K562 (cell line): ENCODE measurements around the gene ELOVL5. TPM values are rescaled to one million over a fixed set of nuclear protein-coding genes. Genes with fewer than 3 reads are reported as not detected.

Experiments used
- ARID1B ChIP-seq: fragments of 450-650 bp; IDR thresholded peaks from 2 replicates; pipeline ENCODE4 v1.6.1; 2016; ENCODE audit warnings: antibody characterized with exemption, mild to moderate bottlenecking, inconsistent platforms
- CREBBP ChIP-seq: IDR thresholded peaks from one replicate; pipeline ENCODE4 v1.6.1; 2012; ENCODE audit warnings: low read depth, mild to moderate bottlenecking, control low read depth, inconsistent platforms, low read length
- KLF10 ChIP-seq: fragments of 250-450 bp; sonication (Bioruptor Pico); IDR thresholded peaks from 2 replicates; pipeline ENCODE4 v1.6.1; 2021; ENCODE audit warnings: matching md5 sums
- MAZ ChIP-seq, 2 experiments: fragments of 450-650 bp in 1 of 2; sonication (generic) in 1 of 2; formaldehyde crosslinking; IDR thresholded peaks in 1 of 2; conservative IDR thresholded peaks in 1 of 2; 2 replicates each; pipeline versions ENCODE4 v1.4.0 to v1.5.0; 2020; ENCODE audit warnings: mild to moderate bottlenecking in 1 of 2, missing genetic modification reagents in 1 of 2
- NEUROD1 ChIP-seq: fragments of 150-350 bp; IDR thresholded peaks from 2 replicates; pipeline ENCODE4 v1.6.1; 2014; ENCODE audit warnings: borderline replicate concordance, low read length, low read depth; ENCODE audit not compliant: partially characterized antibody
- ZNF311 ChIP-seq: fragments of 250-450 bp; sonication (Bioruptor Pico); IDR thresholded peaks from 2 replicates; pipeline ENCODE4 v1.4.0; 2020; ENCODE audit warnings: mild to moderate bottlenecking, moderate library complexity
- ZNF316 ChIP-seq: fragments of 450-650 bp; IDR thresholded peaks from 2 replicates; pipeline ENCODE4 v1.6.1; 2016
- ZNF764 ChIP-seq: fragments of 250-450 bp; sonication (Bioruptor Pico); IDR thresholded peaks from 2 replicates; pipeline ENCODE4 v1.4.0; 2020; ENCODE audit warnings: low read depth, mild to moderate bottlenecking, moderate library complexity
- polyA plus RNA-seq, 8 experiments: library from polyadenylated mRNA; depleted of rRNA in 4 of 8; stranded (reverse) in 5 of 8; unstranded in 3 of 8; fragments of >200 nt; fragmentation: Nextera tagmentation in 2 of 8; fragmentation: Illumina TruSeq in 1 of 8; extraction: Ambion mirVana in 2 of 8; extraction: Trizol in 1 of 8; gene quantifications; 2 replicates each; pipeline versions ENCODE4 v1.2.1 to v1.2.3, GENCODE V29; 2011 to 2014; ENCODE audit warnings: inconsistent platforms in 1 of 8, missing spikeins in 1 of 8
- total RNA-seq, 7 experiments: library from RNA; depleted of rRNA in 6 of 7; stranded (reverse); fragments of >200 nt in 6 of 7; fragmentation: Illumina TruSeq in 2 of 7; extraction: Trizol in 2 of 7; gene quantifications; 2 replicates each; pipeline versions ENCODE4 v1.2.1 to v1.2.3, GENCODE V29; 2011 to 2021; ENCODE audit warnings: low replicate concordance in 1 of 7
- TF ChIP-seq, protein P1 (sequence below): IDR thresholded peaks from 2 replicates; pipeline ENCODE4 v1.6.1; 2012; ENCODE audit warnings: low read depth, low read length, improper control_type of control experiment, borderline replicate concordance
- TF ChIP-seq, protein P2 (sequence below): fragments of 450-650 bp; IDR thresholded peaks from 2 replicates; pipeline ENCODE4 v1.6.1; 2017; ENCODE audit warnings: antibody characterized with exemption, mild to moderate bottlenecking
- TF ChIP-seq, protein P3 (sequence below), 2 experiments: fragments of 450-650 bp in 1 of 2; sonication (generic) in 1 of 2; formaldehyde crosslinking in 1 of 2; IDR thresholded peaks; 2 replicates each; pipeline versions ENCODE4 v1.7.1 to v1.9.0; 2016 to 2022; ENCODE audit warnings: inconsistent platforms in 1 of 2, mild to moderate bottlenecking in 1 of 2, missing genetic modification reagents in 1 of 2

The ELOVL5 gene
- total and polyA plus RNA-seq, 9 of the 15 experiments (the other 6 are each of a cell fraction or from before 2014, with no cell fraction given) = 70.6 to 245 (median 132) TPM

DNA sequence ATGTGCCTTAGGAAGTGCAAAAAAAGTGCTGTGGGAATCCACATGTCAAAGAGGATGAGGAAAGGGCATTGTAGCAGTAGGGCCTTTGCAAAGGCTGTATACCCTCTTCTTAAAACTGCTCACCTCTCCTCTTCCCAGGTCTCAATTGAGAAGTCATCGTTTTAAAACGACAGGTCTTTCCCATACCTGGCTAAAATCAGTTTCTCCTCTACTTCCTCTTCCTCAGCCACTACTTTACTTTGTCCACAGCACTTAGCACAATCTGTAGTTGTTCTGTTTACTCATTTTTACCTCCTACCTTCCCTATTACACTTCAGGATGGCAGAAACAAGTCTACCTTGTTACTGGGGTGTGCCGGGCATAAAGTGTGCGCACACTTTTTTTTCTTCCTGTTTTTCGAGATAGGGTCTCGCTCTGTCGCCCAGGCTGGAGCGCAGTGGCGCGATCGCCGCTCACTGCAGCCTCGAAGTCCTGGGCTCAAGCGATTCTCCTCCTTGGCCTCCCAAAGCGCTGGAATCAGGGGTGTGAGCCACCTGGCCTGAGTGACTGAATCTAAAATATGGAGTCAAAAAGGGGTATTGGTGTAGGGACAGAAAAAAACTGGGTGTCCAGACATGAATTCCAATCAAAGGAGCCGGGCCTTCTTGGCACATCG is 9.8 kb upstream of the ELOVL5 start (continued):
- no peak for TF ChIP-seq ZNF316
- TF ChIP-seq NEUROD1 = peak; percentile 16
- no peak for TF ChIP-seq CREBBP
- TF ChIP-seq ZNF764 (CRISPR knock-in tag) = no peak
- TF ChIP-seq ARID1B = peak; percentile 27
- TF ChIP-seq, protein P1, sequence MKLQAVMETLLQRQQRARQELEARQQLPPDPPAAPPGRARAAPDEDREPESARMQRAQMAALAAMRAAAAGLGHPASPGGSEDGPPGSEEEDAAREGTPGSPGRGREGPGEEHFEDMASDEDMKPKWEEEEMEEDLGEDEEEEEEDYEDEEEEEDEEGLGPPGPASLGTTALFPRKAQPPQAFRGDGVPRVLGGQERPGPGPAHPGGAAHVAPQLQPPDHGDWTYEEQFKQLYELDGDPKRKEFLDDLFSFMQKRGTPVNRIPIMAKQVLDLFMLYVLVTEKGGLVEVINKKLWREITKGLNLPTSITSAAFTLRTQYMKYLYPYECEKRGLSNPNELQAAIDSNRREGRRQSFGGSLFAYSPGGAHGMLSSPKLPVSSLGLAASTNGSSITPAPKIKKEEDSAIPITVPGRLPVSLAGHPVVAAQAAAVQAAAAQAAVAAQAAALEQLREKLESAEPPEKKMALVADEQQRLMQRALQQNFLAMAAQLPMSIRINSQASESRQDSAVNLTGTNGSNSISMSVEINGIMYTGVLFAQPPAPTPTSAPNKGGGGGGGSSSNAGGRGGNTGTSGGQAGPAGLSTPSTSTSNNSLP = no peak
- TF ChIP-seq MAZ (CRISPR knock-in tag; conservative IDR thresholded peaks at IDR 0.05 in 1 of 2, IDR thresholded peaks at IDR 0.05 in 1 of 2) = no peak
- no peak for TF ChIP-seq KLF10 (CRISPR knock-in tag)
- TF ChIP-seq, protein P2, sequence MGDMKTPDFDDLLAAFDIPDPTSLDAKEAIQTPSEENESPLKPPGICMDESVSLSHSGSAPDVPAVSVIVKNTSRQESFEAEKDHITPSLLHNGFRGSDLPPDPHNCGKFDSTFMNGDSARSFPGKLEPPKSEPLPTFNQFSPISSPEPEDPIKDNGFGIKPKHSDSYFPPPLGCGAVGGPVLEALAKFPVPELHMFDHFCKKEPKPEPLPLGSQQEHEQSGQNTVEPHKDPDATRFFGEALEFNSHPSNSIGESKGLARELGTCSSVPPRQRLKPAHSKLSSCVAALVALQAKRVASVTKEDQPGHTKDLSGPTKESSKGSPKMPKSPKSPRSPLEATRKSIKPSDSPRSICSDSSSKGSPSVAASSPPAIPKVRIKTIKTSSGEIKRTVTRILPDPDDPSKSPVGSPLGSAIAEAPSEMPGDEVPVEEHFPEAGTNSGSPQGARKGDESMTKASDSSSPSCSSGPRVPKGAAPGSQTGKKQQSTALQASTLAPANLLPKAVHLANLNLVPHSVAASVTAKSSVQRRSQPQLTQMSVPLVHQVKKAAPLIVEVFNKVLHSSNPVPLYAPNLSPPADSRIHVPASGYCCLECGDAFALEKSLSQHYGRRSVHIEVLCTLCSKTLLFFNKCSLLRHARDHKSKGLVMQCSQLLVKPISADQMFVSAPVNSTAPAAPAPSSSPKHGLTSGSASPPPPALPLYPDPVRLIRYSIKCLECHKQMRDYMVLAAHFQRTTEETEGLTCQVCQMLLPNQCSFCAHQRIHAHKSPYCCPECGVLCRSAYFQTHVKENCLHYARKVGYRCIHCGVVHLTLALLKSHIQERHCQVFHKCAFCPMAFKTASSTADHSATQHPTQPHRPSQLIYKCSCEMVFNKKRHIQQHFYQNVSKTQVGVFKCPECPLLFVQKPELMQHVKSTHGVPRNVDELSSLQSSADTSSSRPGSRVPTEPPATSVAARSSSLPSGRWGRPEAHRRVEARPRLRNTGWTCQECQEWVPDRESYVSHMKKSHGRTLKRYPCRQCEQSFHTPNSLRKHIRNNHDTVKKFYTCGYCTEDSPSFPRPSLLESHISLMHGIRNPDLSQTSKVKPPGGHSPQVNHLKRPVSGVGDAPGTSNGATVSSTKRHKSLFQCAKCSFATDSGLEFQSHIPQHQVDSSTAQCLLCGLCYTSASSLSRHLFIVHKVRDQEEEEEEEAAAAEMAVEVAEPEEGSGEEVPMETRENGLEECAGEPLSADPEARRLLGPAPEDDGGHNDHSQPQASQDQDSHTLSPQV = peak; percentile 92
- TF ChIP-seq ZNF311 (CRISPR knock-in tag) = 0 out of 2 replicates have a peak, but pooled peaks have one; percentile 19
- TF ChIP-seq, protein P3, sequence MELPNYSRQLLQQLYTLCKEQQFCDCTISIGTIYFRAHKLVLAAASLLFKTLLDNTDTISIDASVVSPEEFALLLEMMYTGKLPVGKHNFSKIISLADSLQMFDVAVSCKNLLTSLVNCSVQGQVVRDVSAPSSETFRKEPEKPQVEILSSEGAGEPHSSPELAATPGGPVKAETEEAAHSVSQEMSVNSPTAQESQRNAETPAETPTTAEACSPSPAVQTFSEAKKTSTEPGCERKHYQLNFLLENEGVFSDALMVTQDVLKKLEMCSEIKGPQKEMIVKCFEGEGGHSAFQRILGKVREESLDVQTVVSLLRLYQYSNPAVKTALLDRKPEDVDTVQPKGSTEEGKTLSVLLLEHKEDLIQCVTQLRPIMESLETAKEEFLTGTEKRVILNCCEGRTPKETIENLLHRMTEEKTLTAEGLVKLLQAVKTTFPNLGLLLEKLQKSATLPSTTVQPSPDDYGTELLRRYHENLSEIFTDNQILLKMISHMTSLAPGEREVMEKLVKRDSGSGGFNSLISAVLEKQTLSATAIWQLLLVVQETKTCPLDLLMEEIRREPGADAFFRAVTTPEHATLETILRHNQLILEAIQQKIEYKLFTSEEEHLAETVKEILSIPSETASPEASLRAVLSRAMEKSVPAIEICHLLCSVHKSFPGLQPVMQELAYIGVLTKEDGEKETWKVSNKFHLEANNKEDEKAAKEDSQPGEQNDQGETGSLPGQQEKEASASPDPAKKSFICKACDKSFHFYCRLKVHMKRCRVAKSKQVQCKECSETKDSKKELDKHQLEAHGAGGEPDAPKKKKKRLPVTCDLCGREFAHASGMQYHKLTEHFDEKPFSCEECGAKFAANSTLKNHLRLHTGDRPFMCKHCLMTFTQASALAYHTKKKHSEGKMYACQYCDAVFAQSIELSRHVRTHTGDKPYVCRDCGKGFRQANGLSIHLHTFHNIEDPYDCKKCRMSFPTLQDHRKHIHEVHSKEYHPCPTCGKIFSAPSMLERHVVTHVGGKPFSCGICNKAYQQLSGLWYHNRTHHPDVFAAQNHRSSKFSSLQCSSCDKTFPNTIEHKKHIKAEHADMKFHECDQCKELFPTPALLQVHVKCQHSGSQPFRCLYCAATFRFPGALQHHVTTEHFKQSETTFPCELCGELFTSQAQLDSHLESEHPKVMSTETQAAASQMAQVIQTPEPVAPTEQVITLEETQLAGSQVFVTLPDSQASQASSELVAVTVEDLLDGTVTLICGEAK (IDR thresholded peaks at IDR 0.05) = 0 out of 2 replicates have a peak, but pooled peaks have one; percentile 36
- TF ChIP-seq, protein P3 (CRISPR knock-in tag; IDR thresholded peaks at IDR 0.05) = no peak
